LNCAP (cell line): Measurements from ENCODE around the gene CEP290.

ENCODE experiments used
- CTCF ChIP-seq: fragments of 450-650 bp; IDR thresholded peaks from 2 replicates; pipeline ENCODE4 v1.5.1; 2017; ENCODE audit warnings: mild to moderate bottlenecking

CEP290 gene

GRCh38 chr12:88058719-88059077 is 83.2 kb downstream of the CEP290 start:
- no peak for TF ChIP-seq CTCF

DNA sequence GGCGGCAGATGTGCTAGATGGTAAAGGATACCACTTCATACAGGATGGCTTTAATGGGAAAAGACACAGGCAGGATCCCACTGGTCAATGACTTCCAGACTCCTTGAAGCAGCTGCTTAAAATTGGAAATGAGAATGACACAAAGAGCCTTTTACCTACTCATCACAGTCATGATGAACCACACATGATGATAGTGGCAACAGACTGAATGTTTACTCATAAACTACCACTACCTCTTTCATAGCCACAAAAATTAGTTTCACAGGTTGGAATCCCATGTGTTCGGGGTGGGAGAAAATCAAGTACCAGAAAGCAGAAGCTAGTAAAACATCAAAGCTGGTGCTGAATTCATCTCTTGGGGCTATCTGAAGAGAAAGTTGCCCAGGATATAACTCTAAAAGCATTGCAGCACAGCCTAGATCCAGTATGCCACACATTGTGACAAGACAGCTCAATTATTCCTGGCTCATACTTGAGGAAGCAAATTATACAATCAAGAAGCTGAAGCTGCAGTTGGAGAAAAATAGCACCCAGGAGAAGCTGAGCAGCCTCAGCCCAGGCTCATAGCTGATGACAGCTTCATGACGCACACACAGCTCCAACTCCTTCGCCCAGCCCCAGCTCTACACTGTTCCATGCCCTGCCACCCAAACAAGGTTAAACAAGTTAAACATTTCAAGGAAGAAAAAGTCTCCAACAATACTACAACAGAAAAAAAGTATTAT is 83.7 kb downstream of the CEP290 start:
- no peak for TF ChIP-seq CTCF

DNA sequence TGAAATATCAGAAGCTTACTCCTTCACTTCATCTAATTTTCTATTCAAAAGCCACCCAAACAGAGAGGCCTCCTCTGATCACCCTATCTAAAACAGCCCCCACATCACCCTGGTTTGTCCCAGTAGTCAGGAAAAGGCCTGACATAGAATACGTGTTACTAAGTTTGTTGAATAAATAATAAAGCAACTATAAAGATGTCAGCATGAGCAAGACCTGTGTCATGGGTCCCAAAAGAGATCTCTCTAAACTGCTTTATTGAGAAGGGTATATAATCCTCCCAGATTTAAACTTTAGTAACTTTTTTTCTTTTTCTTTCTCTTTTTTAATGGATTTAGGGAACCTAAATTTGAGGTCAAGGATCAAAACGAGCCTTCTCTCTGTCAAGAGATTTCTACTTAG is 85.3 kb downstream of the CEP290 start:
- no peak for TF ChIP-seq CTCF

GRCh38 chr12:88052686-88053085 is 89.2 kb downstream of the CEP290 start:
- TF ChIP-seq CTCF: peak; percentile 66

DNA sequence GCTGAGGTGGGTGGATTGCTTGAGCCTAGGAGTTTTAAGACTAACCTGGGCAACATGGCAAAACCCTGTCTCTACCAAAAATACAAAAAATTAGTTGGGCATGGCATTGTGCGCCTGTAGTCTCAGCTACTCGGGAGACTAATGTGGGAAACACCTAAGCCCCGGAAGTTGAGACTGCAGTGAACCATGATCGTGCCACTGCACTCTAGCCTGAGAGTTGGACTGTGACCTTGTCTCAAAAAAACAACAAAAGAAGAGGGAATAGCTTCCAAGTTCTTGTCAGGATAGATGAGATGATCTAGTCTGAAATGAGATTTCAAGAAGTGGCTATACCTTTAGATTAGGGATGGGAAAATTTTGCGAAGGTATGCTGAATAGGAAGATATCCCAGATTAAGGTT is 97.9 kb downstream of the CEP290 start:
- TF ChIP-seq CTCF: no peak

GRCh38 chr12:88037770-88038169 is 104.1 kb downstream of the CEP290 start:
- TF ChIP-seq CTCF: no peak

- no peak for TF ChIP-seq CTCF
Observed at GRCh38 chr12:88036353-88036965, 105.4 kb downstream of the CEP290 start.
